ENCODE results near the gene SORCS2. TPM values are rescaled to one million over a fixed set of nuclear protein-coding genes. Genes with fewer than 3 reads are reported as not detected.

Gene SORCS2
- total and polyA plus RNA-seq, 7 donors = 0.18 to 1.5 (median 0.36) TPM

DNA sequence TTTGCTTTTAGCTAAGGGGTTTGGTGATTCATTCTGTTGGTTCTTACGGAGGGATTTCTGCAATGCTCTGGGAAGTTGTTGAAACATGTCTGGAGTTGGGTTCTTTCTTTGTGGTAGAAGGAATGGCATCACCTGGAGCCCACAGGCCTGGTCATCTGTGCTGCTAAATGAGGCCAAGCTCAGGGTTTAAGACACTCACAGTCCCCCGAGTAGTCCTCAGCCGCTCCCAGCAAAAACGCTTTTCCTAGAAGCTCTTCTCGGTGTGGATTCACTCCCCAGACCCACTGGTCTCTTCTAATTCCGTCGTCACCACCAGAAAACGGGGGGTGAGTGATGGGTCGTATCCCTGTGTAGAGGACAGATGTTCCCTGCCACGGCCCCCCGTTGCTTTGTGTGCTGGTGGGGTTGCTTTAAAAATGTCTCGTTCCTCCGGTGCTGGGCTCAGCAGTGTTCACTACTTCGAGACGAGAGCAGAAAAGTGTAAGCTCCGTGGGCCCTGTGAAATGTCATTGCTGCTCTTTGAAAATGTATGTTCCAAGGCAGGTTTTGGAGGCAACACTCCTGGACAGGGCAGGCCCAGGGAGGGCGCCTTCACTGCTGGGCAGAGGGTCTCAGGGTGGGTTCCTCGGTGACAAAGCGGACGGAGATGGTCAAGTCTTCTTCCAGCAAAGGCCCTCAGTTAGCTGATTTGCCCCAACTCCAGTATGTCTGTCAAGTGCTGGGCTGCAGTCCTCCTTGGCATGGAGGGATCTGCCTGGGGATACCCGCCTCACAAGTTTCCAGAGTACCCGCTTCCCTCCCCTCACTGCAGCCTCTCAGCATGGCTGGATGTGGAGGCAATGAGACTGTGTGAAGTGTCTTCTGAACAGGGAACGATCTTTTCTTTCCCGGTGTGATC, 205.1 kb downstream of the SORCS2 start:
- no peaks in the 10 kb centered on the region for H3K9me3 ChIP-seq
- WGBS, 3 donors = 78 to 87% (median 79%) methylated on average over 24 of the region's 24 CpGs
- intact Hi-C loops (cut with DNase I) = no loop called here
- H3K4me3 ChIP-seq = no peak overlapping the region
- no peaks in the 10 kb centered on the region for H3K36me3 ChIP-seq (ENCODE audit: insufficient read depth in 1 of 2, low read depth in 1 of 2)
- no peak for DNase-seq
- ATAC-seq = no peak
- no peak overlapping the region for H3K27ac ChIP-seq
- H3K27me3 ChIP-seq (ENCODE audit: insufficient read depth in 3 of 3, low read length in 2 of 3) = peaks cover 0 to 61% (median 10%) of the 10 kb centered on the region in 3 donors
- TF ChIP-seq, protein P1, sequence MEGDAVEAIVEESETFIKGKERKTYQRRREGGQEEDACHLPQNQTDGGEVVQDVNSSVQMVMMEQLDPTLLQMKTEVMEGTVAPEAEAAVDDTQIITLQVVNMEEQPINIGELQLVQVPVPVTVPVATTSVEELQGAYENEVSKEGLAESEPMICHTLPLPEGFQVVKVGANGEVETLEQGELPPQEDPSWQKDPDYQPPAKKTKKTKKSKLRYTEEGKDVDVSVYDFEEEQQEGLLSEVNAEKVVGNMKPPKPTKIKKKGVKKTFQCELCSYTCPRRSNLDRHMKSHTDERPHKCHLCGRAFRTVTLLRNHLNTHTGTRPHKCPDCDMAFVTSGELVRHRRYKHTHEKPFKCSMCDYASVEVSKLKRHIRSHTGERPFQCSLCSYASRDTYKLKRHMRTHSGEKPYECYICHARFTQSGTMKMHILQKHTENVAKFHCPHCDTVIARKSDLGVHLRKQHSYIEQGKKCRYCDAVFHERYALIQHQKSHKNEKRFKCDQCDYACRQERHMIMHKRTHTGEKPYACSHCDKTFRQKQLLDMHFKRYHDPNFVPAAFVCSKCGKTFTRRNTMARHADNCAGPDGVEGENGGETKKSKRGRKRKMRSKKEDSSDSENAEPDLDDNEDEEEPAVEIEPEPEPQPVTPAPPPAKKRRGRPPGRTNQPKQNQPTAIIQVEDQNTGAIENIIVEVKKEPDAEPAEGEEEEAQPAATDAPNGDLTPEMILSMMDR (IDR thresholded peaks at IDR 0.05) = no peak
- H3K4me1 ChIP-seq = no peaks in the 10 kb centered on the region

DNA sequence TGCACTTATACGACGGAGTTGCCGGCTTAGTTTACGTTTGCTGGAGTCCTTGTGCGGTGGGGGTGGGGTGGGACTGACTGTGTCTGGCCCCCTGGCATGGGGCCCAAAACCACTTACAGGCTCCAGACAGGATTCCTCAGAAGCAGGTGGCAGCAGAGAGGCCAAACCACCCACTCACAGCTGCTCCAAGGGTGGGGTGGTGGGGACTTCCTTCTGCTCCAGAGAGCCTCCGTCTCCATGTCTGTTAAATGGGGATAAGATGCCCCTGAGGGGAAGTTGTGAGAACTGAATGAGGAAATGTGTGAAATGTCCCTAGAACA, 205.7 kb downstream of the SORCS2 start:
- ATAC-seq (peak in 2 of 4 donors; percentile 44 to 82), DNase-seq (no peak)
- no peaks in the 10 kb centered on the region for H3K4me1 ChIP-seq
- no peaks in the 10 kb centered on the region for H3K36me3 ChIP-seq (ENCODE audit: insufficient read depth in 1 of 2, low read depth in 1 of 2)
- no peaks in the 10 kb centered on the region for H3K9me3 ChIP-seq
- H3K27me3 ChIP-seq (ENCODE audit: insufficient read depth in 3 of 3, low read length in 2 of 3) = peaks cover 0 to 55% (median 9%) of the 10 kb centered on the region in 3 donors
- H3K27ac ChIP-seq = no peak overlapping the region
- intact Hi-C loops (cut with DNase I) = no loop called here
- TF ChIP-seq, protein P1 (IDR thresholded peaks at IDR 0.05) = no peak
- H3K4me3 ChIP-seq = no peak overlapping the region
- 13 to 15% (median 15%) methylated on average over 6 of the region's 6 CpGs for WGBS, 3 donors

DNA sequence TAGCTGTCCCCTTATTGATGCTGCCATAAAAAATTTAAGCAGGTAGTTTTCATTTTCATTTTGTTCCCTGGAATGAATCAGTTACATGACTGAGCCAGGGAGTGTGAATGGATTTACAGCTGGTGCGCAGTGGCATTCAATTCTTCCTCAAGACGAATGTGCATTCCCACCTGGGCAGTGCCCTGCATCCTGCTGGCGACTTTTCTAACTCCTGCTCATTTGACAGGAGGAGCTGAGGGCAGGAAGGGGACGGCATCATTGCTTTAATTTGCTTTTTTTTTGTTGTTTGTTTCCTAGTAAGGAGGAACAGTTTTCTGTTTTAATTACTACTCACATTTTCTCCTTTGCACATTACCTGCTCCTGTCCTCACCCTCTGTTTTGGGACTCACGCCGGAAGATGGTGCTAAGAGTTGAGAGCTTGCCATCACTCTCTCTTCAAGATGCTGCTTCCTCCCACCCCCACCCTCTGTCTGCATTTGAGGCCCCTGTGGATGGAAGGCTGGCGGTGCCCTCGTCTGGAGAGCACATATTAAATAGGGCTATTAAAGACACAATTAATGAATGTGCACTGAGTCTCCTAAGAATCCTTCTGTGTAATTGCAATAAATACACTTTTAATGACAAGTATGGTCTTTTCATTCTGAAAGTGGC, 206.6 kb downstream of the SORCS2 start:
- DNase-seq (no peak), ATAC-seq (no peak)
- Histone ChIP-seq H3K36me3 (ENCODE audit: insufficient read depth in 1 of 2, low read depth in 1 of 2) (no peaks in the 10 kb centered on the region), H3K9me3 (no peaks in the 10 kb centered on the region), H3K27ac (no peak overlapping the region), H3K4me1 (no peaks in the 10 kb centered on the region), H3K4me3 (no peak overlapping the region), H3K27me3 (ENCODE audit: insufficient read depth in 3 of 3, low read length in 2 of 3) (peaks cover 0 to 54% (median 3%) of the 10 kb centered on the region in 3 donors)
- WGBS, 3 donors = 74 to 79% (median 74%) methylated on average over 8 of the region's 8 CpGs
- TF ChIP-seq, protein P1 (IDR thresholded peaks at IDR 0.05) = no peak
- intact Hi-C loops (cut with DNase I) = no loop called here

DNA sequence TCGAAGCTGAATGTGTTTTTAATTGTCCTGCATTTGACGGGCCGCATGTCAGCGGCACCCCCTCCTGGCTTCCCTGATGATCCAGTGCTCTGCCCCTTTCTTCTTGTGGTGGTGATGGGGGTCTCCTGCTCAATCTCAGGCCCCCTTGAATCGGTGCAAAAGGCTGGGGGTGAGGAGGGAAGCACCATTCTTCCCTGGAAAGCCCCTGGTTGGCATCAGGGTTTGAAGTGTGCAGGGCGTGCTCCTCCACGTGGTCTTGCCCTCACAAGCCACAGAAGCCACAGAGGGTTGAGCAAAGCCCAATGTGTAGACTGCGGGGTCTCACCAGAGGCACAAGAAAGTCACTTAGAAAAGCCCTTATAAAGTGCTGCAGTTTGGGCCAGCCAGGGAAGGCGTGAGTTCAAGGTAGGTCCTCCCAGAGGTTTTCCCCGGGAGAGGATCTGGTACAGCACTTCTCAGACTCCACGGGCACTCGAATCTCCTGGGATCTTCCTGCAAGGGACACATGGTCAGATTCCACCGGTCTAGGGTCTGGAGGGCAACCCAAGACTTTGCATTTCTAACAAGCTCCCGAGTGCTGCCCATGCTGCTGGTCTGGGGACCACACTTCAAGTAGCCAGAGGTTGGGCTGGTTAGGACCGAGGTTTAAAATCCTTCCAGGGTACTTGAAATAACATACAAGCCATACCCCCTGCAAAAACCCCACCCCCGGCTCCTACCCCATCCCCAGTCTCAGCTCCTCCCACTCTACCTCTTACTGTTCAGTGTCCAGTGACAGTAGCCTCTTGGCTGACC, 207.3 kb downstream of the SORCS2 start:
- TF ChIP-seq, protein P1 (IDR thresholded peaks at IDR 0.05) = no peak
- ATAC-seq = no peak
- DNase-seq = no peak

More for the DNA sequence above, 207.3 kb downstream of the SORCS2 start:
- H3K9me3 ChIP-seq = no peaks in the 10 kb centered on the region
- H3K27ac ChIP-seq = no peak overlapping the region
- no peaks in the 10 kb centered on the region for H3K4me1 ChIP-seq
- 85 to 87% (median 87%) methylated on average over 16 of the region's 16 CpGs for WGBS, 3 donors
- peaks cover 0 to 51% (median 0%) of the 10 kb centered on the region in 3 donors for H3K27me3 ChIP-seq (ENCODE audit: insufficient read depth in 3 of 3, low read length in 2 of 3)
- intact Hi-C loops (cut with DNase I) = no loop called here
- no peaks in the 10 kb centered on the region for H3K36me3 ChIP-seq (ENCODE audit: insufficient read depth in 1 of 2, low read depth in 1 of 2)
- no peak overlapping the region for H3K4me3 ChIP-seq

All from psoas muscle (tissue), 8 donors.